Stimulated activated CD4-positive, alpha-beta T cell treated with anti-CD3 and anti-CD28 coated beads, Interleukin-12 subunit alpha, Interleukin-12 subunit beta, amount 100 ng/mL, for 48 hours (primary cell): ENCODE data around the gene MYO10.
"Not testable (repeated sequence)": the region's sequence is repeated elsewhere in the genome, so short reads cannot be mapped to it uniquely, and the experiment has no call there.

Experiments used
- DNase-seq, 3 donors: peaks; one replicate each; pipeline ENCODE4 v3.0.0-alpha.2; 2020; ENCODE audit warnings: low read depth in 2 of 3, low spot score in 1 of 3

The MYO10 gene

GRCh38 chr5:16750445-16750844 is 185.6 kb downstream of the MYO10 start:
- no peak for DNase-seq

- no peak for DNase-seq
These were observed 186.5 kb downstream of the MYO10 start for GRCh38 chr5:16749626-16750025.

DNA sequence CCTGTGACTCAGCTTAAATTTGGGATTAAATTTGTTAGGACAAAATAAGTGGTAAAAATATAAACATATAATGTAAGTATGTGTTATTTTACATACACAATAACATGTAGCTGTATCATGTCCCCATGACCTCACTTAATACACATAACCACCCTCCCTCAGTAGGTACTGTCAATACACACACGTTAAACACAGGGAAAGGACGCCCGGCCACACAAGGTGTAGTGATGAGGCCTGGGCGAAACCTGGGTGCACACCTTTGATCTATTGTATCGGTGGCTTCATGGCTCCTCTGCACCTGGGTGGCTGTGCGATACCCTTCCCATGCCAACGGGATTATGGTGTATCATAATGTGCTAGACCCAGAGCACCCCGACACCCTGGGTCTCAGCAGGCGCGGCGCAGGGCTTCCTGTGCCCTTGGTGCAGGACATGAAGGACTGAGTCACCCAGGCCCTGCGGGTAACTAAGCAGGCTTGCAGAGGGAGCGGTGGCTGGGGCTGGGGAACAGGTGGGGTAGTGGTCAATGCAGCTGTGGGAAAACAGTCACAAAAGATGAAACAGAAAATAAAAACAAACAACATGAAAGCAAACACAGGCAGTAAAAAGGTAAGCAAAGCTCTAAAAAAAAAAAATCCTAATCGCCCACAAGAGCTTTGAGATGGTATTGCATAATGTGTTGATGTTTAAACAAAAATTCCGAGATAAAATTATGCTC is 191.8 kb downstream of the MYO10 start:
- DNase-seq = no peak

GRCh38 chr5:16742938-16743337 is 193.2 kb downstream of the MYO10 start:
- DNase-seq = no peak

GRCh38 chr5:16740811-16741392 is 195.2 kb downstream of the MYO10 start:
- no peak for DNase-seq

- DNase-seq = no peak
These were observed 195.8 kb downstream of the MYO10 start for GRCh38 chr5:16740066-16740810.

DNA sequence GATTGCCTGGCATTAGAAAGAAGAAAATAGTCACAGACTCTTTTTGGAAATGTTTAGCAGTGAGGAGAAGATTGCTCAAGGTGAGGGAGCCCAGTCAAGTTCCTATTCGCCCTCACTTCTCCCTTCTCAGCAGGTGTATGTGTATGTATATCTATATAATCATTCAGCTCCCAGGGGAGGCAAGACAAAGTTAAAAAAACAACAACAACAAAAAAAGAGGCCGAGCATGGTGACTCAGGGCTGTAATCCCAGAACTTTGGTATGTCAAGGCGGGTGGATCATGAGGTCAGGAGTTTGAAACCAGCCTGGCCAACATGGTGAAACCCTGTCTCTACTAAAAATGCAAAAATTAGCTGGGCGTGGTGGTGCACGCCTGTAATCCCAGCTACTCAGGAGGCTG is 197.7 kb downstream of the MYO10 start:
- not testable (repeated sequence) for DNase-seq

DNA sequence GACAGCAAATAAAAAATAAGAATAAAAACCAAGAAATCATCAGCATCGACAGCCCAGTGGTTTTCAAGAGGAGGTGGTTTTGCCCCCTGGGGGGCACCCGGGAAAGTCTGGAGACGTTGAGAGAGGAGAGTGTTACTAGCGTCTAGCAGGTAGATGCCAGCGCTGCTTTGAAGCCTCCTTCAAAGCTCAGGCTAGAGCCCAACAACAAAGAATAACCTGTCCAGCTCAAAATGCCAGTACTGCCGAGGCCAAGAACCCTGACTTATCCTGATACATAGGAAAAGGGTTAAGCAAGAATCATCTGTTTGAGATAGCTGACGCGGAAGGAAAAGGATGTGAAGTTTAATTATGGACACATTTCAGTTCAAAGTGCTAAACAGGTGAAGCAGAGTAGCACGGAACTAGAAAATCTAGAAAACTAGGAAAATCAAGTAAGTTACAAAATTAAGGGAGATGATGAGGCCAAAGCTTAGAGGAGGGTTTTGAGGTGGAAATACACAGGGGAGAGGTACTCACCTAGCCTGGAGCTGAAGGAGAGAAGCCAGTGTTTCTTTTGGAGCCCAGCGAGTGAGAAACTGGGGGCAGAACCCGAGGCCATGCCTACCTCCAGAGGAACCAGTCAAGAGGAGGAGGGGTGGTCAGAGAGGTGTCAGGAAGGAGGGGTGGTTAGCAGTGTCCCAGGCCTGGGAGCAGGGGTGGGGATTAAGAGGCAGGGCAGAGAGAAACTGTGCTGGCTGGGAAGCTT is 198.3 kb downstream of the MYO10 start:
- no peak for DNase-seq

GRCh38 chr5:16737209-16737608 is 198.9 kb downstream of the MYO10 start:
- no peak for DNase-seq

- no peak for DNase-seq
These were observed 199.7 kb downstream of the MYO10 start for GRCh38 chr5:16736158-16736995.

GRCh38 chr5:16735101-16736060 is 200.7 kb downstream of the MYO10 start:
- DNase-seq = no peak

- no peak for DNase-seq
These were observed 202.6 kb downstream of the MYO10 start for GRCh38 chr5:16733331-16734006.

GRCh38 chr5:16732356-16732755 is 203.7 kb downstream of the MYO10 start:
- DNase-seq = no peak

DNA sequence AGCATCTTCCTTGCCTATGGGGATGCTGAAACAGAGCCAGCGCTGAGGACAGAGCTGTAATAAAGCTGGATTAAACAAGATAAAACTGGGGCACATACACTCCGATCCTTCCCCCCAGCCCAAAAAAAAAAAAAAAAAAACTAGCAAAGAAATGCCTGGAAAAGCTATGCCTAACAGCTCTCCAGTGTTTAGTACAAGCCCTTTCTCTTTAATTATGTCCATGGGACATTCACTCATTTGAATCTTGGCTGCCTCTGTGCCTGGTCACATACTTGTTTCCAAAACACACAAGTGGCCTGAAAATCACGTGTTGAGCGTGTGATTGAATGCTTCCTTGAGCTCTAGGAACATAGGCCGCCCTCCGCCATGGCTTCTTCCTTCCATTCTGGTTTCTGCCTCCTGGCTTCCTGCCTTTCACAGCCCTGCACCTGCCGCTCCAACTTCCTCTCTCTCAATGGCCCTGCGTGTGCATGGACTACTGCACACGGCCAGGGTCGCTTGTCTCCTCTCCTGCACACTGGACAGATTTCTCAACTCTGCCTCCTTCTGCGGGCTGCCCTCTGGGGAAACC is 208.2 kb downstream of the MYO10 start:
- DNase-seq = no peak

- DNase-seq = no peak
These were observed 209.5 kb downstream of the MYO10 start for GRCh38 chr5:16726538-16726946.

GRCh38 chr5:16725575-16725974 is 210.5 kb downstream of the MYO10 start:
- DNase-seq = no peak

DNA sequence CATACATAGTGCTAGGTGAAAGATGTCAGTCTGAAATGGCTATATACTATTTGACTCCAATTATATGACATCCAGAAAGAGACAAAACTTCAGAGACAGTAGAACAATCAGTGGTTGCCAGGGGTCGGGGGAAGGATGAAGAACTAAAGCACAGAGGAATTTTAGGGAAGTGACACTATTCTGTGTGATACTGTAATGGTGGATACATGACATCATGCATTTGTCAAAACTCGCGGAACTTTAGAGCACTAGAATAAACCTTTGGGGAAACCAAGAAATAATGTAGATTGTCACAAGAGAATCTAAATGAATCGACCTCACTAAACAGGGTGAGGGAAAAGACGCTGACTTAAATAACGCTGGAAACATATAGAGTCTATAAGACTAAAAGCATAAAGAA is 212.3 kb downstream of the MYO10 start:
- no peak for DNase-seq

- DNase-seq = no peak
These were observed 214.0 kb downstream of the MYO10 start for GRCh38 chr5:16722097-16722495.
